K562 (cell line): Measurements from ENCODE around the gene UBE2E2. TPM values are rescaled to one million over a fixed set of nuclear protein-coding genes. Genes with fewer than 3 reads are reported as not detected.

ENCODE experiments used
- CBX5 ChIP-seq: IDR thresholded peaks from 2 replicates; pipeline ENCODE4 v1.6.1; 2014; ENCODE audit warnings: low read depth, borderline replicate concordance
- NCOA4 ChIP-seq: fragments of 450-650 bp; IDR thresholded peaks from 2 replicates; pipeline ENCODE4 v1.6.1; 2018; ENCODE audit warnings: mild to moderate bottlenecking; ENCODE audit not compliant: partially characterized antibody
- PHB2 ChIP-seq: fragments of 450-650 bp; IDR thresholded peaks from 2 replicates; pipeline ENCODE4 v1.6.1; 2017; ENCODE audit warnings: low read depth
- PTTG1 ChIP-seq: fragments of 450-650 bp; IDR thresholded peaks from 2 replicates; pipeline ENCODE4 v1.6.1; 2016; ENCODE audit warnings: low read depth, mild to moderate bottlenecking, missing genetic modification characterization, missing compliant biosample characterization
- RBM15 ChIP-seq: fragments of 200-400 bp; formaldehyde crosslinking; IDR thresholded peaks from 2 replicates; pipeline ENCODE4 v1.6.1; 2018; ENCODE audit warnings: mild to moderate bottlenecking, low read length, moderate library complexity; ENCODE audit not compliant: insufficient read depth
- RBM17 ChIP-seq: fragments of 200-400 bp; formaldehyde crosslinking; IDR thresholded peaks from 2 replicates; pipeline ENCODE4 v1.6.1; 2017; ENCODE audit warnings: low read depth, mild to moderate bottlenecking, low read length, borderline replicate concordance
- RBM22 ChIP-seq: fragments of 200-400 bp; formaldehyde crosslinking; IDR thresholded peaks from 2 replicates; pipeline ENCODE4 v1.6.1; 2018; ENCODE audit warnings: low read length, low read depth; ENCODE audit not compliant: poor library complexity, severe bottlenecking
- TAF15 ChIP-seq: fragments of 200-400 bp; formaldehyde crosslinking; IDR thresholded peaks from 2 replicates; pipeline ENCODE4 v1.6.1; 2017; ENCODE audit warnings: mild to moderate bottlenecking, low read depth, low read length, moderate library complexity
- ZNF134 ChIP-seq: fragments of 250-450 bp; sonication (Bioruptor Pico); conservative IDR thresholded peaks from 2 replicates; pipeline ENCODE4 v1.4.0; 2020
- ZNF384 ChIP-seq: IDR thresholded peaks from 2 replicates; pipeline ENCODE4 v1.6.1; 2012; ENCODE audit warnings: low read depth, low read length, improper control_type of control experiment
- polyA plus RNA-seq, 8 experiments: library from polyadenylated mRNA; depleted of rRNA in 4 of 8; stranded (reverse) in 5 of 8; unstranded in 3 of 8; fragments of >200 nt; fragmentation: Nextera tagmentation in 2 of 8; fragmentation: Illumina TruSeq in 1 of 8; extraction: Ambion mirVana in 2 of 8; extraction: Trizol in 1 of 8; gene quantifications; 2 replicates each; pipeline versions ENCODE4 v1.2.1 to v1.2.3, GENCODE V29; 2011 to 2014; ENCODE audit warnings: inconsistent platforms in 1 of 8, missing spikeins in 1 of 8
- total RNA-seq, 7 experiments: library from RNA; depleted of rRNA in 6 of 7; stranded (reverse); fragments of >200 nt in 6 of 7; fragmentation: Illumina TruSeq in 2 of 7; extraction: Trizol in 2 of 7; gene quantifications; 2 replicates each; pipeline versions ENCODE4 v1.2.1 to v1.2.3, GENCODE V29; 2011 to 2021; ENCODE audit warnings: low replicate concordance in 1 of 7
- TF ChIP-seq, protein P1 (sequence below): sonication (generic); formaldehyde crosslinking; IDR thresholded peaks from 2 replicates; pipeline ENCODE4 v1.8.1; 2023; ENCODE audit warnings: mild to moderate bottlenecking, missing genetic modification reagents
- TF ChIP-seq, protein P2 (sequence below): IDR thresholded peaks from 2 replicates; pipeline ENCODE4 v1.6.1; 2016; ENCODE audit warnings: missing genetic modification characterization, missing compliant biosample characterization
- TF ChIP-seq, protein P3 (sequence below): fragments of 450-650 bp; IDR thresholded peaks from 2 replicates; pipeline ENCODE4 v1.6.1; 2016
- TF ChIP-seq, protein P4 (sequence below): fragments of 450-650 bp; IDR thresholded peaks from 2 replicates; pipeline ENCODE4 v1.6.1; 2016; ENCODE audit warnings: borderline replicate concordance
- TF ChIP-seq, protein P5 (sequence below): sonication (generic); formaldehyde crosslinking; IDR thresholded peaks from 2 replicates; pipeline ENCODE4 v1.8.0; 2022; ENCODE audit warnings: missing genetic modification reagents, mild to moderate bottlenecking, borderline replicate concordance
- TF ChIP-seq, protein P6 (sequence below): sonication (generic); formaldehyde crosslinking; IDR thresholded peaks from 2 replicates; pipeline ENCODE4 v1.8.1; 2023; ENCODE audit warnings: mild to moderate bottlenecking, missing genetic modification reagents, moderate library complexity

Gene UBE2E2
- total and polyA plus RNA-seq, 9 of the 15 experiments (the other 6 are each of a cell fraction or from before 2014, with no cell fraction given): 0.22 to 5.1 (median 1.9) TPM

DNA sequence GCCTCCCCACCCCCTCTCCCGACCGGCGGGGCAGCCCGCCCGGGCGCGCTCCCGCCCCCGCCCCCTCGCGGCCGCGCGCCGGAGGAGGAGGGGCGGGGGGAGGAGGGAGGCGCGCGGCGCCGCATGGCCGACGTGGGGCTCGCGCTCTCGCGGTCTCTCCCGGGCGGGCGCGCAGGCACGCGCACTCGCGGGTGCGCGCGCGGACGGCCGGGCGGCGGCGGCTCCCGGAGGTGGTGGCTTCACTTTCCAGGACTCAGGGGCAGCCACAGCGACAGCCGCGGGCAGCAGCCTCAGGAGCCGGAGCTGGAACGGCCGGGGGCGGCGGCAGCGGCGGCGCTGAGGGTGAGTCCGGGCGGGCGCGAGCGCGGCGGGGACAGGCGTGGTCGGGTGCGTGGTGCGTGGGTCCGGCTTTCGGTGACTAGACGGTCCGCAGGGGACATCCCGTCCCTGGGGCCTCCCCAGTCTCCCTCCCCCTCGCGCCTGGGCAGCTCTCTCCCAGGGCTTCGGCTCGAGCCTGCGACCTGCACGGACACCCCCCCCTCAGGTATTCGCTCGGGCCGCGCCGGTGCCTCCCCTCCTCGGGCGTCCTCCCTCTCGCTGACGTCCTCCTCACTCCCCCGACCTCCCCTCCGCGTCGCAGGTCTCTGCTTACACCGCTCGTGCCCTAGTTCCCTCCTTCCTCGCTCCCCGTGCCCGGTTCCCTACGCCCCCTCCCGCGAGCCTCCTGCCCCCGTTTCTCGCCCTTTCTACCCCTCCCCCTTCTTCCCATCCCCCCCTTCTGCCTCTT is at the start of gene UBE2E2 (continued):
- TF ChIP-seq, protein P1, sequence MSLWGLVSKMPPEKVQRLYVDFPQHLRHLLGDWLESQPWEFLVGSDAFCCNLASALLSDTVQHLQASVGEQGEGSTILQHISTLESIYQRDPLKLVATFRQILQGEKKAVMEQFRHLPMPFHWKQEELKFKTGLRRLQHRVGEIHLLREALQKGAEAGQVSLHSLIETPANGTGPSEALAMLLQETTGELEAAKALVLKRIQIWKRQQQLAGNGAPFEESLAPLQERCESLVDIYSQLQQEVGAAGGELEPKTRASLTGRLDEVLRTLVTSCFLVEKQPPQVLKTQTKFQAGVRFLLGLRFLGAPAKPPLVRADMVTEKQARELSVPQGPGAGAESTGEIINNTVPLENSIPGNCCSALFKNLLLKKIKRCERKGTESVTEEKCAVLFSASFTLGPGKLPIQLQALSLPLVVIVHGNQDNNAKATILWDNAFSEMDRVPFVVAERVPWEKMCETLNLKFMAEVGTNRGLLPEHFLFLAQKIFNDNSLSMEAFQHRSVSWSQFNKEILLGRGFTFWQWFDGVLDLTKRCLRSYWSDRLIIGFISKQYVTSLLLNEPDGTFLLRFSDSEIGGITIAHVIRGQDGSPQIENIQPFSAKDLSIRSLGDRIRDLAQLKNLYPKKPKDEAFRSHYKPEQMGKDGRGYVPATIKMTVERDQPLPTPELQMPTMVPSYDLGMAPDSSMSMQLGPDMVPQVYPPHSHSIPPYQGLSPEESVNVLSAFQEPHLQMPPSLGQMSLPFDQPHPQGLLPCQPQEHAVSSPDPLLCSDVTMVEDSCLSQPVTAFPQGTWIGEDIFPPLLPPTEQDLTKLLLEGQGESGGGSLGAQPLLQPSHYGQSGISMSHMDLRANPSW (CRISPR knock-in tag): no peak
- TF ChIP-seq, protein P2, sequence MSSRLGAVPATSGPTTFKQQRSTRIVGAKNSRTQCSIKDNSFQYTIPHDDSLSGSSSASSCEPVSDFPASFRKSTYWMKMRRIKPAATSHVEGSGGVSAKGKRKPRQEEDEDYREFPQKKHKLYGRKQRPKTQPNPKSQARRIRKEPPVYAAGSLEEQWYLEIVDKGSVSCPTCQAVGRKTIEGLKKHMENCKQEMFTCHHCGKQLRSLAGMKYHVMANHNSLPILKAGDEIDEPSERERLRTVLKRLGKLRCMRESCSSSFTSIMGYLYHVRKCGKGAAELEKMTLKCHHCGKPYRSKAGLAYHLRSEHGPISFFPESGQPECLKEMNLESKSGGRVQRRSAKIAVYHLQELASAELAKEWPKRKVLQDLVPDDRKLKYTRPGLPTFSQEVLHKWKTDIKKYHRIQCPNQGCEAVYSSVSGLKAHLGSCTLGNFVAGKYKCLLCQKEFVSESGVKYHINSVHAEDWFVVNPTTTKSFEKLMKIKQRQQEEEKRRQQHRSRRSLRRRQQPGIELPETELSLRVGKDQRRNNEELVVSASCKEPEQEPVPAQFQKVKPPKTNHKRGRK (tag): no peak
- TF ChIP-seq RBM15 (no peak), PHB2 (no peak), TAF15 (no peak), PTTG1 (no peak), ZNF134 (CRISPR knock-in tag) (no peak), RBM22 (no peak), RBM17 (no peak), NCOA4 (no peak), CBX5 (no peak), ZNF384 (no peak)
- TF ChIP-seq, protein P3, sequence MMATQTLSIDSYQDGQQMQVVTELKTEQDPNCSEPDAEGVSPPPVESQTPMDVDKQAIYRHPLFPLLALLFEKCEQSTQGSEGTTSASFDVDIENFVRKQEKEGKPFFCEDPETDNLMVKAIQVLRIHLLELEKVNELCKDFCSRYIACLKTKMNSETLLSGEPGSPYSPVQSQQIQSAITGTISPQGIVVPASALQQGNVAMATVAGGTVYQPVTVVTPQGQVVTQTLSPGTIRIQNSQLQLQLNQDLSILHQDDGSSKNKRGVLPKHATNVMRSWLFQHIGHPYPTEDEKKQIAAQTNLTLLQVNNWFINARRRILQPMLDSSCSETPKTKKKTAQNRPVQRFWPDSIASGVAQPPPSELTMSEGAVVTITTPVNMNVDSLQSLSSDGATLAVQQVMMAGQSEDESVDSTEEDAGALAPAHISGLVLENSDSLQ: no peak
- TF ChIP-seq, protein P4, sequence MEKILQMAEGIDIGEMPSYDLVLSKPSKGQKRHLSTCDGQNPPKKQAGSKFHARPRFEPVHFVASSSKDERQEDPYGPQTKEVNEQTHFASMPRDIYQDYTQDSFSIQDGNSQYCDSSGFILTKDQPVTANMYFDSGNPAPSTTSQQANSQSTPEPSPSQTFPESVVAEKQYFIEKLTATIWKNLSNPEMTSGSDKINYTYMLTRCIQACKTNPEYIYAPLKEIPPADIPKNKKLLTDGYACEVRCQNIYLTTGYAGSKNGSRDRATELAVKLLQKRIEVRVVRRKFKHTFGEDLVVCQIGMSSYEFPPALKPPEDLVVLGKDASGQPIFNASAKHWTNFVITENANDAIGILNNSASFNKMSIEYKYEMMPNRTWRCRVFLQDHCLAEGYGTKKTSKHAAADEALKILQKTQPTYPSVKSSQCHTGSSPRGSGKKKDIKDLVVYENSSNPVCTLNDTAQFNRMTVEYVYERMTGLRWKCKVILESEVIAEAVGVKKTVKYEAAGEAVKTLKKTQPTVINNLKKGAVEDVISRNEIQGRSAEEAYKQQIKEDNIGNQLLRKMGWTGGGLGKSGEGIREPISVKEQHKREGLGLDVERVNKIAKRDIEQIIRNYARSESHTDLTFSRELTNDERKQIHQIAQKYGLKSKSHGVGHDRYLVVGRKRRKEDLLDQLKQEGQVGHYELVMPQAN: no peak
- TF ChIP-seq, protein P5, sequence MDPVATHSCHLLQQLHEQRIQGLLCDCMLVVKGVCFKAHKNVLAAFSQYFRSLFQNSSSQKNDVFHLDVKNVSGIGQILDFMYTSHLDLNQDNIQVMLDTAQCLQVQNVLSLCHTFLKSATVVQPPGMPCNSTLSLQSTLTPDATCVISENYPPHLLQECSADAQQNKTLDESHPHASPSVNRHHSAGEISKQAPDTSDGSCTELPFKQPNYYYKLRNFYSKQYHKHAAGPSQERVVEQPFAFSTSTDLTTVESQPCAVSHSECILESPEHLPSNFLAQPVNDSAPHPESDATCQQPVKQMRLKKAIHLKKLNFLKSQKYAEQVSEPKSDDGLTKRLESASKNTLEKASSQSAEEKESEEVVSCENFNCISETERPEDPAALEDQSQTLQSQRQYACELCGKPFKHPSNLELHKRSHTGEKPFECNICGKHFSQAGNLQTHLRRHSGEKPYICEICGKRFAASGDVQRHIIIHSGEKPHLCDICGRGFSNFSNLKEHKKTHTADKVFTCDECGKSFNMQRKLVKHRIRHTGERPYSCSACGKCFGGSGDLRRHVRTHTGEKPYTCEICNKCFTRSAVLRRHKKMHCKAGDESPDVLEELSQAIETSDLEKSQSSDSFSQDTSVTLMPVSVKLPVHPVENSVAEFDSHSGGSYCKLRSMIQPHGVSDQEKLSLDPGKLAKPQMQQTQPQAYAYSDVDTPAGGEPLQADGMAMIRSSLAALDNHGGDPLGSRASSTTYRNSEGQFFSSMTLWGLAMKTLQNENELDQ: no peak
- TF ChIP-seq, protein P6, sequence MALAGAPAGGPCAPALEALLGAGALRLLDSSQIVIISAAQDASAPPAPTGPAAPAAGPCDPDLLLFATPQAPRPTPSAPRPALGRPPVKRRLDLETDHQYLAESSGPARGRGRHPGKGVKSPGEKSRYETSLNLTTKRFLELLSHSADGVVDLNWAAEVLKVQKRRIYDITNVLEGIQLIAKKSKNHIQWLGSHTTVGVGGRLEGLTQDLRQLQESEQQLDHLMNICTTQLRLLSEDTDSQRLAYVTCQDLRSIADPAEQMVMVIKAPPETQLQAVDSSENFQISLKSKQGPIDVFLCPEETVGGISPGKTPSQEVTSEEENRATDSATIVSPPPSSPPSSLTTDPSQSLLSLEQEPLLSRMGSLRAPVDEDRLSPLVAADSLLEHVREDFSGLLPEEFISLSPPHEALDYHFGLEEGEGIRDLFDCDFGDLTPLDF (CRISPR knock-in tag): no peak
